ENCODE data around the gene LRRC23.

DNA sequence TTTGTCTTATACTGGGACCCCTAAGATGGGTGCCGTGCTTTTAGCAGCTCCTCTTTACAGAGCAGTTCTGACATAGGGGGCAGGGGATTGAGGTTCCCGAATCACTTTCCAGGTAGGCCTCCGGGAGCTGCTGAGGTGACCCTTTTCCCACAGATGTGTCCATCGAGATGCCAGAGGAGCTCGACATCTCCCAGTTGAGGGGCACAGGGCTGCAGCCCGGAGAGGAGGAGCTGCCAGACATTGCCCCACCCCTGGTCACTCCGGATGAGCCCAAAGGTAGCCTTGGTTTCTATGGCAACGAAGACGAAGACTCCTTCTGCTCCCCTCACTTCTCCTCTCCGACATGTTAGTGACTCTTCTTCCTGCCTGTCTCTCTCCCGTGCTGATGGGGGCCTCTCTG is 41.6 kb upstream of the LRRC23 start:
- TF ChIP-seq, protein P1, sequence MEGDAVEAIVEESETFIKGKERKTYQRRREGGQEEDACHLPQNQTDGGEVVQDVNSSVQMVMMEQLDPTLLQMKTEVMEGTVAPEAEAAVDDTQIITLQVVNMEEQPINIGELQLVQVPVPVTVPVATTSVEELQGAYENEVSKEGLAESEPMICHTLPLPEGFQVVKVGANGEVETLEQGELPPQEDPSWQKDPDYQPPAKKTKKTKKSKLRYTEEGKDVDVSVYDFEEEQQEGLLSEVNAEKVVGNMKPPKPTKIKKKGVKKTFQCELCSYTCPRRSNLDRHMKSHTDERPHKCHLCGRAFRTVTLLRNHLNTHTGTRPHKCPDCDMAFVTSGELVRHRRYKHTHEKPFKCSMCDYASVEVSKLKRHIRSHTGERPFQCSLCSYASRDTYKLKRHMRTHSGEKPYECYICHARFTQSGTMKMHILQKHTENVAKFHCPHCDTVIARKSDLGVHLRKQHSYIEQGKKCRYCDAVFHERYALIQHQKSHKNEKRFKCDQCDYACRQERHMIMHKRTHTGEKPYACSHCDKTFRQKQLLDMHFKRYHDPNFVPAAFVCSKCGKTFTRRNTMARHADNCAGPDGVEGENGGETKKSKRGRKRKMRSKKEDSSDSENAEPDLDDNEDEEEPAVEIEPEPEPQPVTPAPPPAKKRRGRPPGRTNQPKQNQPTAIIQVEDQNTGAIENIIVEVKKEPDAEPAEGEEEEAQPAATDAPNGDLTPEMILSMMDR (IDR thresholded peaks at IDR 0.05): no peak
- no peak for TF ChIP-seq EP300 (IDR thresholded peaks at IDR 0.05)
- no peak for TF ChIP-seq POLR2A (IDR thresholded peaks at IDR 0.05)

Data from suprapubic skin (tissue), 3 donors.